Mesothelial cell of epicardium (in vitro differentiated cells): ENCODE data around the gene FHIT. TPM values are rescaled to one million over a fixed set of nuclear protein-coding genes. Genes with fewer than 3 reads are reported as not detected.

Experiments used
- DNase-seq, 2 experiments: peaks; one replicate each; pipeline ENCODE4 v3.0.0; 2021; ENCODE audit warnings: low spot score in 2 of 2; ENCODE audit not compliant: unreplicated experiment in 2 of 2
- H3K27ac Mint-ChIP-seq: 2 replicates; pipeline ENCODE4 v1.8.0; 2021; ENCODE audit warnings: mixed read lengths
- H3K27me3 Mint-ChIP-seq: 2 replicates; pipeline ENCODE4 v1.8.0; 2021; ENCODE audit warnings: low read depth, mixed read lengths
- H3K36me3 Mint-ChIP-seq: 2 replicates; pipeline ENCODE4 v1.8.0; 2021; ENCODE audit warnings: mixed read lengths
- H3K4me1 Mint-ChIP-seq: 2 replicates; pipeline ENCODE4 v1.8.0; 2021; ENCODE audit warnings: mixed read lengths
- H3K4me3 Mint-ChIP-seq: 2 replicates; pipeline ENCODE4 v1.8.0; 2021; ENCODE audit warnings: mild to moderate bottlenecking, moderate library complexity, mixed read lengths
- H3K9me3 Mint-ChIP-seq: 2 replicates; pipeline ENCODE4 v1.8.0; 2021; ENCODE audit warnings: mixed read lengths
- CTCF ChIP-seq: fragments of 200-600 bp; sonication (generic); IDR thresholded peaks from one replicate; pipeline ENCODE4 v1.5.0; 2021; ENCODE audit warnings: antibody characterized with exemption; ENCODE audit not compliant: unreplicated experiment
- total RNA-seq: library from RNA; stranded (reverse); gene quantifications from 3 replicates; pipeline ENCODE4 v1.2.1, GENCODE V29; 2021

Gene FHIT
- total RNA-seq, 1 donor from 2014 or later: 10.7 TPM

GRCh38 chr3:59774000-59774399, 1477.3 kb downstream of the FHIT start:
- DNase-seq: no peak
- H3K27ac Mint-ChIP-seq: no peak overlapping the region
- no peak overlapping the region for H3K4me3 Mint-ChIP-seq
- TF ChIP-seq CTCF: no peak
- no peaks in the 10 kb centered on the region for H3K9me3 Mint-ChIP-seq
- H3K4me1 Mint-ChIP-seq: peaks cover 5% of the 10 kb centered on the region
- H3K36me3 Mint-ChIP-seq: no peaks in the 10 kb centered on the region
- H3K27me3 Mint-ChIP-seq: no peaks in the 10 kb centered on the region

- Mint-ChIP-seq H3K27me3 (no peaks in the 10 kb centered on the region), H3K36me3 (no peaks in the 10 kb centered on the region), H3K4me1 (peaks cover 5% of the 10 kb centered on the region), H3K4me3 (no peak overlapping the region), H3K27ac (no peak overlapping the region), H3K9me3 (no peaks in the 10 kb centered on the region)
- DNase-seq: no peak
- TF ChIP-seq CTCF: no peak
Observed at GRCh38 chr3:59772416-59773408, 1478.5 kb downstream of the FHIT start.

GRCh38 chr3:59771768-59772181, 1479.5 kb downstream of the FHIT start:
- Mint-ChIP-seq H3K9me3 (no peaks in the 10 kb centered on the region), H3K4me1 (peaks cover 5% of the 10 kb centered on the region), H3K27me3 (no peaks in the 10 kb centered on the region), H3K4me3 (no peak overlapping the region), H3K36me3 (no peaks in the 10 kb centered on the region), H3K27ac (no peak overlapping the region)
- no peak for DNase-seq
- no peak for TF ChIP-seq CTCF

GRCh38 chr3:59769127-59769750, 1482.0 kb downstream of the FHIT start:
- Mint-ChIP-seq H3K27me3 (peaks cover 12% of the 10 kb centered on the region), H3K9me3 (no peaks in the 10 kb centered on the region), H3K36me3 (no peaks in the 10 kb centered on the region), H3K27ac (no peak overlapping the region), H3K4me1 (peaks cover 4% of the 10 kb centered on the region), H3K4me3 (no peak overlapping the region)
- no peak for TF ChIP-seq CTCF
- DNase-seq: no peak

GRCh38 chr3:59766200-59766872, 1484.9 kb downstream of the FHIT start:
- TF ChIP-seq CTCF: no peak
- Mint-ChIP-seq H3K27me3 (peaks cover 17% of the 10 kb centered on the region), H3K27ac (no peak overlapping the region), H3K36me3 (no peaks in the 10 kb centered on the region), H3K4me3 (no peak overlapping the region), H3K9me3 (no peaks in the 10 kb centered on the region), H3K4me1 (no peaks in the 10 kb centered on the region)
- DNase-seq: no peak
